Keratinocyte (primary cell): ENCODE data around the gene CAPN15.
"Not testable (repeated sequence)": the region's sequence is repeated elsewhere in the genome, so short reads cannot be mapped to it uniquely, and the experiment has no call there.

Source experiments
- EZH2 ChIP-seq: IDR thresholded peaks from one replicate; pipeline ENCODE4 v1.6.1; 2012; ENCODE audit warnings: inconsistent platforms, mild to moderate bottlenecking, low read length, moderate library complexity
- TF ChIP-seq, protein P1 (sequence below), 3 experiments: IDR thresholded peaks in 1 of 3; conservative IDR thresholded peaks in 1 of 3; optimal IDR thresholded peaks in 1 of 3; 2 replicates in 2 of 3; 3 replicates in 1 of 3; pipeline versions ENCODE3 to v1.5.1; 2011; ENCODE audit warnings: low read length in 3 of 3, mild to moderate bottlenecking in 3 of 3, moderate library complexity in 2 of 3, control low read depth in 1 of 3, inconsistent platforms in 1 of 3; ENCODE audit not compliant: insufficient read depth in 2 of 3; ENCODE audit errors: extremely low read depth in 1 of 3

GRCh38 chr16:507527-507926, 20.0 kb upstream of the CAPN15 start:
- TF ChIP-seq, protein P1, sequence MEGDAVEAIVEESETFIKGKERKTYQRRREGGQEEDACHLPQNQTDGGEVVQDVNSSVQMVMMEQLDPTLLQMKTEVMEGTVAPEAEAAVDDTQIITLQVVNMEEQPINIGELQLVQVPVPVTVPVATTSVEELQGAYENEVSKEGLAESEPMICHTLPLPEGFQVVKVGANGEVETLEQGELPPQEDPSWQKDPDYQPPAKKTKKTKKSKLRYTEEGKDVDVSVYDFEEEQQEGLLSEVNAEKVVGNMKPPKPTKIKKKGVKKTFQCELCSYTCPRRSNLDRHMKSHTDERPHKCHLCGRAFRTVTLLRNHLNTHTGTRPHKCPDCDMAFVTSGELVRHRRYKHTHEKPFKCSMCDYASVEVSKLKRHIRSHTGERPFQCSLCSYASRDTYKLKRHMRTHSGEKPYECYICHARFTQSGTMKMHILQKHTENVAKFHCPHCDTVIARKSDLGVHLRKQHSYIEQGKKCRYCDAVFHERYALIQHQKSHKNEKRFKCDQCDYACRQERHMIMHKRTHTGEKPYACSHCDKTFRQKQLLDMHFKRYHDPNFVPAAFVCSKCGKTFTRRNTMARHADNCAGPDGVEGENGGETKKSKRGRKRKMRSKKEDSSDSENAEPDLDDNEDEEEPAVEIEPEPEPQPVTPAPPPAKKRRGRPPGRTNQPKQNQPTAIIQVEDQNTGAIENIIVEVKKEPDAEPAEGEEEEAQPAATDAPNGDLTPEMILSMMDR (optimal IDR thresholded peaks at IDR 0.05 in 1 of 3, IDR thresholded peaks at IDR 0.05 in 1 of 3, conservative IDR thresholded peaks at IDR 0.05 in 1 of 3; ENCODE audit: extremely low read depth in 1 of 3, insufficient read depth in 2 of 3, low read length in 3 of 3) = not testable (repeated sequence)
- not testable (repeated sequence) for TF ChIP-seq EZH2
